Measurements from ENCODE around the gene PRRC2C. TPM values are rescaled to one million over a fixed set of nuclear protein-coding genes. Genes with fewer than 3 reads are reported as not detected.

The PRRC2C gene
- total RNA-seq, 1 experiment from 2014 or later: 296 TPM

Other genes starting within 250 kb of the PRRC2C start
- not detected in 2 replicates for gene FMO1, start 237.0 kb upstream of the PRRC2C start, total RNA-seq (2022)
- gene FMO4, start 171.3 kb upstream of the PRRC2C start, total RNA-seq (2022): 0.63 and 1.5 TPM in 2 replicates
- gene MYOCOS, start 136.7 kb downstream of the PRRC2C start, total RNA-seq (2022): 0.23 and 0.25 TPM in 2 replicates
- not detected in 2 replicates for gene MYOC, start 167.2 kb downstream of the PRRC2C start, total RNA-seq (2022)